KBM-7 (cell line): ENCODE results near the gene CPPED1.

Experiments
- DNase-seq: peaks from one replicate; pipeline ENCODE4 v3.0.0-alpha.2; 2015
- in situ Hi-C: fragments of 300-500 bp; cut with MboI; formaldehyde crosslinking; loops from 2 replicates; pipeline ENCODE4 v1.14.3; 2020; ENCODE audit warnings: low sequenced_read_pairs, low pct_unique_long_range_greater_than_20kb, mixed read lengths

The CPPED1 gene

DNA sequence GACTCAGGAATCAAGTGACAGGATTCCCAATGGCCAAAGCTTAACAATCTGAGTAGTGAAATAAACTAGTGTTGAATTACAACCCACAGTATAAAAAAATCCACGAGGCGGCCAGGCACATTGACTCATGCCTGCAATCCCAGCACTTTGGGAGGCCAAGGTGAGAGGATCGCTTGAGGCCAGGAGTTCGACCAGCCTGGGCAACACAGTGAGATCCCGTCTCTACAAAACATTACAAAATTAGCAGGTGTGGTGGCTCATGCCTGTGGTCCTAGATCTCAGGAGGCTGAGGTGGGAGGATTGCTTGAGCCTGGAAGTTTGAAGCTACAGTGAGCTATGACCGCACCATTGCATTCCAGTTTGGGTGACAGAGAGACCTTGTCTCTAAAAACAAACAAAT, 133.8 kb downstream of the CPPED1 start:
- no peak for DNase-seq
- in situ Hi-C loops: no loop called here

GRCh38 chr16:12667909-12668308, 135.8 kb downstream of the CPPED1 start:
- no peak for DNase-seq
- in situ Hi-C loops: no loop called here

GRCh38 chr16:12664164-12664733, 139.4 kb downstream of the CPPED1 start:
- in situ Hi-C loops: no loop called here
- DNase-seq: no peak

- in situ Hi-C loops: no loop called here
- DNase-seq: peak; percentile 47
These were observed 142.0 kb downstream of the CPPED1 start for GRCh38 chr16:12661656-12662172.

DNA sequence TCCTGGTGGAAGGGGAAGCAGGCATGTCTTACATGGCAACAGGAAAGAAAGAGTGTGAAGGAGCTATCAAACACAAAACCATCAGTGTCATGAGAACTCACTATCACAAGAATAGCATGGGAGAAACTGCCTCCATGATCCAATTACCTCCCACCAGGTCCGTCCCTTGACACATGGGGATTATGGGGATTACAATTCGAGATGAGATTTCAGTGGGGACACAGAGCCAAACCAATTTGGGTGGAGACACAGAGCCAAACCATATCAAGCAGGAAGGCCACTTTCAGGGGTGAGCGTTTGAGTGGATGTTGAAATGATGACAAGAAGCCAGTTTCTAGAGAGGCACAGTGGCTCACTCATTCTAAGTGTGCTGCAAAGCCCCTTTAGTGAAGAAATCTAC, 143.8 kb downstream of the CPPED1 start:
- in situ Hi-C loops: no loop called here
- no peak for DNase-seq

- in situ Hi-C loops: no loop called here
- DNase-seq: no peak
These were observed 145.2 kb downstream of the CPPED1 start for GRCh38 chr16:12658506-12658905.

DNA sequence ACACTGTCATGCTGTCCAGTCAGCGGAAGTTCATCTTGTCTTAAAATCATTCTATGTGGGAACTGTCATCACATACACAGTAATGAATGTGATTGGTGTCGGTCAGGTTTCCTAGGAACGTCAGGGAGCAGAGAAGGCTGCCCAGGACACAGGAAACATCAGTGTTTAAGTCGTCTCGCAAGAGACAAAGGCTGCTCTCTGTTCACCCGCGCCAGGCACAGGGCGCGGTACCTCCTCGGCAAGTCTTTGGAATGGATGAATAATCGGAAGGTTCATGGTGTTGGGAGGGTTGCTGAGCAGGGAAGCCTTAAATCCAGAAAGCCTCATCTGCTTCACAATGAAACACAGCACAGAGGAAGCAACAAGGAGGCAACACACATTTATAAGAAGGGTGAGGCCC, 148.2 kb downstream of the CPPED1 start:
- in situ Hi-C loops: no loop called here
- no peak for DNase-seq

DNA sequence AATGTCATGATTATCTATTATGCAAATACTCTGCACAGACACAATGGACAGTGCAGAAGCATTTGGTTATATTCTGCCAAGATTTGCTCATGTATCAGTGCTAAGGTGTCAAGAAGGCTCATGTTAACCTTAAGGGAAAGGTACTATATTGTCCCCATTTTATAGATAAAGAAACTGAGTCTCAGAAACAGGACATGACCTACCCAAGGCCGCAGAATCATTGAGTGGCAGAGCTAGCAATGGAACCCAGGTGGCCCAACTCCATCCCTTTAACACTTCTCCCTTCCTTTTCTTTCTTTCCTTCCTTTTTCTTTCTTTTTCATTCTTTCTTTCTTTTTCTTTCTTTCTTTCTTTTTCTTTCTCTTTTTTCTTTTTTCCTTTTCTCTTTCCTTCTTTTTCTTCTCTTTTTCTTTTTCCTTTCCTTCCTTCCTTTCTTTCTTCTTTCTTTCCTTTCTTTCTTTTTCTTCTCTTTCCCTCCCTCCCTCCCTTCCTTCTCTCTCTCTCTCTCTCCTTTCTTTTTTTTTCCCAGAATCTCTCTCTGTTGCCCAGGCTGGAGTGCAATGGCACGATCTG, 149.8 kb downstream of the CPPED1 start:
- no peak for DNase-seq
- in situ Hi-C loops: no loop called here

GRCh38 chr16:12652924-12653323, 150.8 kb downstream of the CPPED1 start:
- in situ Hi-C loops: no loop called here
- DNase-seq: no peak

- in situ Hi-C loops: no loop called here
- DNase-seq: no peak
These were observed 151.7 kb downstream of the CPPED1 start for GRCh38 chr16:12651765-12652512.

- no peak for DNase-seq
- in situ Hi-C loops: no loop called here
These were observed 154.3 kb downstream of the CPPED1 start for GRCh38 chr16:12649356-12649755.

GRCh38 chr16:12646490-12647274, 157.0 kb downstream of the CPPED1 start:
- DNase-seq: peak; percentile 69
- in situ Hi-C loops: no loop called here

- in situ Hi-C loops: no loop called here
- no peak for DNase-seq
These were observed 157.6 kb downstream of the CPPED1 start for GRCh38 chr16:12646098-12646489.

DNA sequence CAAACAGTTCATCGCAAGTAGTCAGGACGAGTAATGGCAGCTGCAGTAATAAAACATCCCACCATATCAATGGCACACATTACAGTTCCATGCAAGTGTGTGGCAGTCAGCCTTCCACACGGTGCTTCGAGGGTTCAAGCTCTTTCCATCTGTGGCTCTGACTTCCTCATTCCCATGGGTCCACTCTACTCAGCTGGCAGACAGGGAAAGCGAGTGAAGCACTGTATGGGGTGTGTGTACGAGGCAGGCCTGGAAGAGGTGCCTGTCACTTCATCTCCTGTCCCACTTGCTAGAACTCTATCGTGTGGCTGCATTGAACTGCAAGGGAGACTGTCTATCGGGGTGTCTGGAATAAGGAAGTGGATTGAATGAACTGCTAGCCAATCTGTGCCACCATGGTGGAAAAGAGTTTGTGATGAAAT, 160.6 kb downstream of the CPPED1 start:
- in situ Hi-C loops: no loop called here

DNA sequence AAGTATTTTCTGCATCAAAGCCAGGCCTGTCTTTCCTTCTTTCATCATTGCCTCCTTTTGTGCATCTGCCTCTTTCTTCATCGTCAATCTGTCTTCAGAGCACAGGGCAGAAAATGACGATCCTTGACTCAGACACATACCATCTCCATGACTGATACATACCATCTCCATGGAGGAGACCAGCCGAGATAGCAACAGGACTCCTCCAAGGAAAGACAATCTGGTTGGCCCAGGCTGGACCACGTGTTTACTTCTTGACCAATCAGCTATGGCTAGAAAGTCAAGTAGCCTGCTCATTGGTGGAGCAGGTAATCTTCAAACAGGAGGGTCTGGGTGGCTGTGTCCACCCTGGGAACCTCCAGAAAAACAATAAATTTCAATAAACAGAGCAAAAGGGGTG, 164.6 kb downstream of the CPPED1 start:
- no peak for DNase-seq
- in situ Hi-C loops: no loop called here

More for the DNA sequence above, 160.6 kb downstream of the CPPED1 start:
- no peak for DNase-seq

- DNase-seq: no peak
- in situ Hi-C loops: no loop called here
These were observed 166.7 kb downstream of the CPPED1 start for GRCh38 chr16:12637002-12637401.

DNA sequence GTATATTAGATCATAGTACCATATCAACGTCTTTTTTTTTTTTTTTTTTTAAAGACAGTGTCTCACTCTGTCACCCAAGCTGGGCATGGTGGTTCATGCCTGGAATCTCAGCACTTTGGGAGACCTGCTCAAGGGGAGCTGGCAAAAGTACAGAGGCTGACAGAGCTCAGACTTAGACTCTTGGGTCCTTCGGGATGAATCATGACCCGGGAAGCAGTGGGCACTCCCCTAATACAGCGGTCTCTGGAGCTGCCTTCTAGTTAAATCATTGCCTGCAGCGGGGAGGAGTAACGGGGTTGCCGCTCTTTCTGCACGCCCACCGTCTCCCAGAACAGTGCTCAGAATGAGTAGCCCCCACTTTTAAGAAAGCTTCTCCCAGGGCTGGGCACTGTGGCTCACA, 174.4 kb downstream of the CPPED1 start:
- in situ Hi-C loops: no loop called here
- no peak for DNase-seq

- in situ Hi-C loops: no loop called here
- no peak for DNase-seq
These were observed 175.2 kb downstream of the CPPED1 start for GRCh38 chr16:12628536-12628935.

GRCh38 chr16:12627394-12627793, 176.3 kb downstream of the CPPED1 start:
- in situ Hi-C loops: no loop called here
- no peak for DNase-seq

- in situ Hi-C loops: no loop called here
- no peak for DNase-seq
These were observed 177.3 kb downstream of the CPPED1 start for GRCh38 chr16:12626411-12626810.
